K562 (cell line): ENCODE measurements around the gene PDPK1. TPM values are rescaled to one million over a fixed set of nuclear protein-coding genes. Genes with fewer than 3 reads are reported as not detected.
A peak's percentile ranks its signal among the peaks of the same experiment; 100 is the strongest.

Experiments used
- ATAC-seq: fragments of 200-7000 bp; cut with Tn5 transposase; 3 replicates; pipeline ENCODE4 v1.9.1; 2020; ENCODE audit warnings: moderate library complexity
- BruUV-seq: library from RNA; stranded (reverse); fragments of 400-500 nt; replicated peaks from 2 replicates; lab custom pipeline; 2021; lab: Mats Ljungman, UMichigan
- CTCF ChIA-PET: fragments of 300-600 bp; formaldehyde crosslinking; extraction: SDS; loops from one replicate; lab custom pipeline; 2021; ENCODE audit warnings: low intra/inter-chr PET ratio; lab: Yijun Ruan, JAX
- POLR2A ChIA-PET: fragments of 300-600, 350-650 bp; sonication (Branson Sonifier 250); formaldehyde crosslinking; extraction: SDS; loops from one replicate; lab custom pipeline; 2021; ENCODE audit warnings: antibody characterized with exemption, inconsistent platforms; lab: Yijun Ruan, JAX
- DNase-seq, 4 experiments: peaks; one replicate each; pipeline versions ENCODE4 v3.0.0 to v3.0.0-alpha.2; 2011 to 2018; ENCODE audit warnings: low spot score in 3 of 4, mixed read lengths in 3 of 4; ENCODE audit errors: extremely low read depth in 1 of 4
- FAIRE-seq: peaks from 2 replicates; lab custom pipeline; 2011; peaks lifted over from hg19 to GRCh38; lab: Jason Lieb, UNC
- H2AFZ ChIP-seq: 2 replicates; pipeline ENCODE4 v1.6.0; 2011; ENCODE audit warnings: low read depth, low read length, control low read depth, inconsistent platforms
- H3K27ac ChIP-seq: fragments of 200-600 bp; 3 replicates; pipeline ENCODE4 v1.8.0; 2011; ENCODE audit warnings: low read depth, mild to moderate bottlenecking, control low read depth, inconsistent platforms, low read length, moderate library complexity, mixed read lengths; ENCODE audit errors: extremely low read depth
- H3K27me3 ChIP-seq, 2 experiments: fragments of 300-600 bp in 1 of 2; 2 replicates in 1 of 2; 3 replicates in 1 of 2; pipeline versions ENCODE4 v1.6.0 to v1.8.0; 2011; ENCODE audit warnings: inconsistent platforms in 2 of 2, low read length in 2 of 2, mild to moderate bottlenecking in 1 of 2, mixed read lengths in 1 of 2, moderate library complexity in 1 of 2; ENCODE audit not compliant: control insufficient read depth in 2 of 2, insufficient read depth in 2 of 2
- H3K36me3 ChIP-seq: fragments of 300-600 bp; 3 replicates; pipeline ENCODE4 v1.8.0; 2011; ENCODE audit warnings: mild to moderate bottlenecking, low read length, inconsistent platforms; ENCODE audit not compliant: control insufficient read depth, insufficient read depth
- H3K4me1 ChIP-seq, 2 experiments: fragments of 200-600 bp in 1 of 2; replicated peaks in 1 of 2; 2 replicates in 1 of 2; 3 replicates in 1 of 2; pipeline versions ENCODE4 v1.5.1 to v1.8.0; 2011; ENCODE audit warnings: inconsistent platforms in 2 of 2, low read length in 2 of 2, mild to moderate bottlenecking in 1 of 2, mixed read lengths in 1 of 2, moderate library complexity in 1 of 2; ENCODE audit not compliant: control insufficient read depth in 2 of 2, insufficient read depth in 2 of 2
- H3K4me2 ChIP-seq: 2 replicates; pipeline ENCODE4 v1.6.1; 2011; ENCODE audit warnings: low read length, control low read depth, inconsistent platforms, mixed read lengths; ENCODE audit not compliant: insufficient read depth
- H3K4me3 ChIP-seq: fragments of 200-600 bp; sonication (generic), shearing (Covaris generic); 2 replicates; pipeline ENCODE4 v1.5.1; 2016; ENCODE audit warnings: control low read depth, inconsistent platforms
- H3K79me2 ChIP-seq: fragments of 200-600 bp; 3 replicates; pipeline ENCODE4 v1.8.0; 2011; ENCODE audit warnings: low read length, inconsistent platforms; ENCODE audit not compliant: control insufficient read depth, insufficient read depth
- H3K9ac ChIP-seq, 2 experiments: 2 replicates each; pipeline versions ENCODE4 v1.6.0 to v1.6.1; 2011; ENCODE audit warnings: low read depth in 2 of 2, low read length in 2 of 2, control low read depth in 1 of 2, inconsistent platforms in 1 of 2, mild to moderate bottlenecking in 1 of 2, mixed read lengths in 1 of 2; ENCODE audit not compliant: insufficient read depth in 1 of 2
- H3K9me1 ChIP-seq: one replicate; pipeline ENCODE4 v1.6.0; 2011; ENCODE audit warnings: inconsistent platforms, mild to moderate bottlenecking, low read length, moderate library complexity; ENCODE audit not compliant: control insufficient read depth, insufficient read depth
- H3K9me3 ChIP-seq: replicated peaks from 2 replicates; pipeline ENCODE4 v1.5.1; 2011; ENCODE audit warnings: low read depth, low read length, inconsistent platforms; ENCODE audit not compliant: control insufficient read depth, insufficient read depth
- H4K20me1 ChIP-seq: replicated peaks from 2 replicates; pipeline ENCODE4 v1.6.1; 2011; ENCODE audit warnings: low read length, inconsistent platforms, mixed read lengths; ENCODE audit not compliant: control insufficient read depth, insufficient read depth
- KDM4B ChIP-seq, 2 experiments: fragments of 450-650 bp in 1 of 2; sonication (generic) in 1 of 2; IDR thresholded peaks; 2 replicates each; pipeline ENCODE4 v1.6.1; 2016 to 2017; ENCODE audit warnings: borderline replicate concordance in 2 of 2, antibody characterized with exemption in 1 of 2, low read depth in 1 of 2, mild to moderate bottlenecking in 1 of 2
- MAFF ChIP-seq: IDR thresholded peaks from 2 replicates; pipeline ENCODE4 v1.6.1; 2012; ENCODE audit warnings: low read length, improper control_type of control experiment
- ZNF584 ChIP-seq: fragments of 200-800 bp; sonication (Bioruptor generic); IDR thresholded peaks from 2 replicates; pipeline ENCODE4 v1.6.1; 2016; ENCODE audit warnings: low read depth, mild to moderate bottlenecking, missing genetic modification characterization, missing compliant biosample characterization
- WGBS: fragments of 100-300 bp; shearing (Covaris generic); methylation state at CpG from one replicate; pipeline ENCODE4 v1.1.6; 2016; ENCODE audit warnings: low coverage, mixed read lengths; ENCODE audit not compliant: insufficient coverage; ENCODE audit errors: missing lambda C conversion rate; 5-methylcytosine and 5-hydroxymethylcytosine counted together
- in situ Hi-C: fragments of 300-500 bp; cut with MboI; formaldehyde crosslinking; loops from 4 replicates; pipeline ENCODE4 v1.15.0; 2018; ENCODE audit warnings: inconsistent platforms, mixed read lengths
- intact Hi-C: fragments of 100-400 bp; cut with micrococcal nuclease; formaldehyde crosslinking; loops from 2 replicates; pipeline ENCODE4 v1.14.2; 2022
- polyA plus RNA-seq, 8 experiments: library from polyadenylated mRNA; depleted of rRNA in 4 of 8; stranded (reverse) in 5 of 8; unstranded in 3 of 8; fragments of >200 nt; fragmentation: Nextera tagmentation in 2 of 8; fragmentation: Illumina TruSeq in 1 of 8; extraction: Ambion mirVana in 2 of 8; extraction: Trizol in 1 of 8; gene quantifications; 2 replicates each; pipeline versions ENCODE4 v1.2.1 to v1.2.3, GENCODE V29; 2011 to 2014; ENCODE audit warnings: inconsistent platforms in 1 of 8, missing spikeins in 1 of 8
- total RNA-seq, 7 experiments: library from RNA; depleted of rRNA in 6 of 7; stranded (reverse); fragments of >200 nt in 6 of 7; fragmentation: Illumina TruSeq in 2 of 7; extraction: Trizol in 2 of 7; gene quantifications; 2 replicates each; pipeline versions ENCODE4 v1.2.1 to v1.2.3, GENCODE V29; 2011 to 2021; ENCODE audit warnings: low replicate concordance in 1 of 7
- TF ChIP-seq, protein P1 (sequence below): sonication (generic); formaldehyde crosslinking; IDR thresholded peaks from 2 replicates; pipeline ENCODE4 v1.9.0; 2022; ENCODE audit warnings: mild to moderate bottlenecking, missing genetic modification reagents
- TF ChIP-seq, protein P2 (sequence below): IDR thresholded peaks from 2 replicates; pipeline ENCODE4 v1.6.1; 2011; ENCODE audit warnings: borderline replicate concordance, low read depth, mild to moderate bottlenecking, moderate library complexity, low read length; ENCODE audit not compliant: insufficient read depth, poor library complexity, severe bottlenecking

PDPK1 gene
- total and polyA plus RNA-seq, 9 of the 15 experiments (the other 6 are each of a cell fraction or from before 2014, with no cell fraction given): 4.0 to 37.2 (median 18.7) TPM

DNA sequence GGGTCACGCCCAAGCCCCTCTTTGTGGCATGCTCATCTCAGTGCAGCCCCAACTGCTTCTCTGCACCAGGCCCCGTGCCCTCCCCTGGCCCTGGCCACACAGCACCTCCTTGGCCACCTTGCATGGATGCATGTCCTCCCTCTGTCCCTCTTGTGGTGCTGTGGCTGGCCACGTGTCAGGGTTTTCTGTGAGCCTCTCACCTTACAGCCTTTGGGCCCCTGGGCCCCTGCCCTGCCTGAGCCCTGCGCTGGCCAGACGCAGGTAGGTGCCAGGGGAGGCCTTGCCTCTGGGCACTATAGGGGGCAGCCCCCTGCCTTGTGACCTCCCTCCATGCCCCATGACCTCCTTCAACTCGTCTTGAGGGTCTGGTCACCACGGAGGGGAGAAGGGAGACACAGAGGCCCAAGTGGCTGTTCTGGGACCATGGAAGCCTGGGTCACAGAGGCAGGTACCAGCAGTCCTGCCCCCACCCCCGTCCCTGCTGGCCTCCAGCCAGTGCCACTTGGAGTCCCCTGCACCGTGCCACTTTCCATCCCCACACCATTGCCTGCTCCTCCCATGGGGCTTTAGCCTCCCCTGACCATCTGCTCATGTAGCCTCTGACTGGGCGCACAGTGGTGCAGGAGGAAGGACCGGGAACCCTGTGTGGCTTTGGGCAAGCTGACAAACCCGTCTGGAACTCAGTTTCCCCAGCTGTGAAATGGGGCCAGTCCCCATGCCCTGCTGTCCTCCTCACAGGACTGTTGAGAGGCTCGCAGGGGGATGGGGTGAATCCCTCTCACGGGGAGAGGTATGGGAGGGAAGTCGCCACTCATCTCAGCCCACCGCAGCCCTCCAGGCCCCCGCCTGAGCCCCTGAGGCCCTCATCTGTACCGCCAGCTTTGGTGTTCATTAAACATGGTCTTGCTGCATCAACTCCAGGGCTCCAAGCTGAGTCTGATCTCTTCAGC lies 35.6 kb upstream of the PDPK1 start:
- H3K4me3 ChIP-seq: no peak overlapping the region
- H3K4me2 ChIP-seq: no peak overlapping the region
- in situ Hi-C loops: no loop called here
- no peak for ATAC-seq
- no peak for FAIRE-seq
- H3K79me2 ChIP-seq: peaks cover 13% of the 10 kb centered on the region
- peaks cover 12 to 63% of the 10 kb centered on the region in 2 experiments for H3K4me1 ChIP-seq
- peaks cover 3% of the 10 kb centered on the region; the same call in 1 of the 2 replicates for H4K20me1 ChIP-seq
- H3K27me3 ChIP-seq: no peaks in the 10 kb centered on the region
- TF ChIP-seq, protein P1, sequence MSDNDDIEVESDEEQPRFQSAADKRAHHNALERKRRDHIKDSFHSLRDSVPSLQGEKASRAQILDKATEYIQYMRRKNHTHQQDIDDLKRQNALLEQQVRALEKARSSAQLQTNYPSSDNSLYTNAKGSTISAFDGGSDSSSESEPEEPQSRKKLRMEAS (CRISPR knock-in tag): peak; percentile 26; the same call in 1 of the 2 replicates
- TF ChIP-seq, protein P2, sequence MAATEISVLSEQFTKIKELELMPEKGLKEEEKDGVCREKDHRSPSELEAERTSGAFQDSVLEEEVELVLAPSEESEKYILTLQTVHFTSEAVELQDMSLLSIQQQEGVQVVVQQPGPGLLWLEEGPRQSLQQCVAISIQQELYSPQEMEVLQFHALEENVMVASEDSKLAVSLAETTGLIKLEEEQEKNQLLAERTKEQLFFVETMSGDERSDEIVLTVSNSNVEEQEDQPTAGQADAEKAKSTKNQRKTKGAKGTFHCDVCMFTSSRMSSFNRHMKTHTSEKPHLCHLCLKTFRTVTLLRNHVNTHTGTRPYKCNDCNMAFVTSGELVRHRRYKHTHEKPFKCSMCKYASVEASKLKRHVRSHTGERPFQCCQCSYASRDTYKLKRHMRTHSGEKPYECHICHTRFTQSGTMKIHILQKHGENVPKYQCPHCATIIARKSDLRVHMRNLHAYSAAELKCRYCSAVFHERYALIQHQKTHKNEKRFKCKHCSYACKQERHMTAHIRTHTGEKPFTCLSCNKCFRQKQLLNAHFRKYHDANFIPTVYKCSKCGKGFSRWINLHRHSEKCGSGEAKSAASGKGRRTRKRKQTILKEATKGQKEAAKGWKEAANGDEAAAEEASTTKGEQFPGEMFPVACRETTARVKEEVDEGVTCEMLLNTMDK: no peak
- no peak for TF ChIP-seq MAFF
- no peak for TF ChIP-seq KDM4B (IDR thresholded peaks at IDR 0.05; ENCODE audit: borderline replicate concordance in 2 of 2, low read depth in 1 of 2)
- no peak for TF ChIP-seq ZNF584
- CTCF ChIA-PET: interaction anchor here (0.6 to 3.5 kb wide), 9 partner anchors 12 to 498 kb away, joined by 3 to 17 read pairs (median 3); partner anchors contain the start of genes ABCA3, ATP6V0C, CCNF and TBC1D24
- POLR2A ChIA-PET: interaction anchor here (0.8 to 1.2 kb wide), 6 partner anchors 19 to 347 kb away, joined by 3 to 4 read pairs (median 3); partner anchors contain the start of gene TRAF7
- no peak overlapping the region for H3K27ac ChIP-seq
- 86% methylated on average over 10 of the region's 18 CpGs for WGBS
- DNase-seq: no peak
- no TSS peak for BruUV-seq
- no peaks in the 10 kb centered on the region for H3K9me1 ChIP-seq
- H3K9ac ChIP-seq: peak overlapping the region in 1 of 2 experiments; percentile 82; a peak in 1 of 4 replicates
- no peaks in the 10 kb centered on the region for H3K9me3 ChIP-seq
- H3K36me3 ChIP-seq: peaks cover 56% of the 10 kb centered on the region; the same call in 2 of the 3 replicates
- H2AFZ ChIP-seq: no peak overlapping the region
- intact Hi-C loops: loop anchor here (1.0 to 10.0 kb wide), 4 partner anchors 35 to 206 kb away; partner anchors contain the start of genes ABCA3 and CCNF
